Osteoblast (primary cell): ENCODE data around the gene CEBPB. TPM values are rescaled to one million over a fixed set of nuclear protein-coding genes. Genes with fewer than 3 reads are reported as not detected.
A peak's percentile ranks its signal among the peaks of the same experiment; 100 is the strongest.

Experiments used
- DNase-seq: peaks from one replicate; pipeline ENCODE4 v3.0.0; 2011; ENCODE audit warnings: low spot score, mixed read lengths; ENCODE audit not compliant: insufficient read length; ENCODE audit errors: missing footprints
- H2AFZ ChIP-seq: 2 replicates; pipeline ENCODE4 v1.6.0; 2011; ENCODE audit warnings: mild to moderate bottlenecking, low read length
- H3K27ac ChIP-seq: 2 replicates; pipeline ENCODE4 v1.5.1; 2011; ENCODE audit warnings: mild to moderate bottlenecking, low read depth, low read length, moderate library complexity
- H3K27me3 ChIP-seq: 2 replicates; pipeline ENCODE4 v1.6.0; 2012; ENCODE audit warnings: mild to moderate bottlenecking, control low read depth, inconsistent platforms, low read length, moderate library complexity; ENCODE audit not compliant: insufficient read depth
- H3K36me3 ChIP-seq: 2 replicates; pipeline ENCODE4 v1.5.1; 2011; ENCODE audit warnings: mild to moderate bottlenecking, low read length, control low read depth, moderate library complexity; ENCODE audit not compliant: insufficient read depth
- H3K4me1 ChIP-seq: 2 replicates; pipeline ENCODE4 v1.5.1; 2011; ENCODE audit warnings: mild to moderate bottlenecking, low read length, control low read depth, moderate library complexity; ENCODE audit not compliant: insufficient read depth
- H3K4me2 ChIP-seq: 2 replicates; pipeline ENCODE4 v1.6.0; 2011; ENCODE audit warnings: mild to moderate bottlenecking, low read length; ENCODE audit not compliant: insufficient read depth
- H3K4me3 ChIP-seq: fragments of 200-600 bp; sonication (generic); 3 replicates; pipeline ENCODE4 v1.5.1; 2012; ENCODE audit warnings: mild to moderate bottlenecking, low read length, inconsistent platforms; ENCODE audit not compliant: insufficient read depth
- H3K79me2 ChIP-seq: 2 replicates; pipeline ENCODE4 v1.6.0; 2012; ENCODE audit warnings: mild to moderate bottlenecking, low read length, control low read depth, inconsistent platforms; ENCODE audit not compliant: insufficient read depth
- H3K9me3 ChIP-seq: 2 replicates; pipeline ENCODE4 v1.5.1; 2011; ENCODE audit warnings: low read depth, low read length, control low read depth
- H4K20me1 ChIP-seq: 2 replicates; pipeline ENCODE4 v1.6.0; 2012; ENCODE audit warnings: mild to moderate bottlenecking, low read length, control low read depth; ENCODE audit not compliant: insufficient read depth
- total RNA-seq: library from RNA; depleted of rRNA; stranded (reverse); fragments of >200 nt; gene quantifications from 2 replicates; pipeline ENCODE4 v1.2.3, GENCODE V29; 2012
- TF ChIP-seq, protein P1 (sequence below): IDR thresholded peaks from 2 replicates; pipeline ENCODE4 v1.5.1; 2011; ENCODE audit warnings: mild to moderate bottlenecking, low read depth, low read length, moderate library complexity; ENCODE audit errors: extremely low read depth

The CEBPB gene
- total RNA-seq, 1 donor, result 79.3 TPM

DNA sequence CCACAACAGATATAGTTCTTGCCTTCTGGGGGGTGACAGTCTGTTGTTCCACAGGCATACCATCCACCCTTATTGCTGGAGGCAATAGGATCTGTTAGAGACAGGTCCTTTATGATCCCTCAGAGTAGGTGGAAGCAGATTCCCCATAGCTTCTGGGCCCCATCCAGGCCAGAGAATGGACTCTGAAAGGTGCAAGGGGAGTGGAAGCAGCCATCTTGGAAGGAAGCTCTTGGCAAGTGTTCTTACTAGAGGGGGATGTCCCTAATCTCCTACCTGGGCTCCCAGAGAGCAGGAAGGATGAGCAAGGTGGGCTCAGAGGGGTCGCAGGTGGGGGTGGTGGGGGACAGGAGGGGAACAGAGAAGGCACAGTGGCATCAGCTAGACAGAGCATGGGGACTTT lies 33.4 kb downstream of the CEBPB start:
- no peak overlapping the region for H3K4me2 ChIP-seq
- no peak overlapping the region for H2AFZ ChIP-seq
- no peaks in the 10 kb centered on the region for H4K20me1 ChIP-seq
- H3K27ac ChIP-seq, result peak overlapping the region; percentile 80
- H3K4me1 ChIP-seq, result peaks cover 43% of the 10 kb centered on the region
- H3K4me3 ChIP-seq, result no peak overlapping the region
- H3K36me3 ChIP-seq, result no peaks in the 10 kb centered on the region
- TF ChIP-seq, protein P1, sequence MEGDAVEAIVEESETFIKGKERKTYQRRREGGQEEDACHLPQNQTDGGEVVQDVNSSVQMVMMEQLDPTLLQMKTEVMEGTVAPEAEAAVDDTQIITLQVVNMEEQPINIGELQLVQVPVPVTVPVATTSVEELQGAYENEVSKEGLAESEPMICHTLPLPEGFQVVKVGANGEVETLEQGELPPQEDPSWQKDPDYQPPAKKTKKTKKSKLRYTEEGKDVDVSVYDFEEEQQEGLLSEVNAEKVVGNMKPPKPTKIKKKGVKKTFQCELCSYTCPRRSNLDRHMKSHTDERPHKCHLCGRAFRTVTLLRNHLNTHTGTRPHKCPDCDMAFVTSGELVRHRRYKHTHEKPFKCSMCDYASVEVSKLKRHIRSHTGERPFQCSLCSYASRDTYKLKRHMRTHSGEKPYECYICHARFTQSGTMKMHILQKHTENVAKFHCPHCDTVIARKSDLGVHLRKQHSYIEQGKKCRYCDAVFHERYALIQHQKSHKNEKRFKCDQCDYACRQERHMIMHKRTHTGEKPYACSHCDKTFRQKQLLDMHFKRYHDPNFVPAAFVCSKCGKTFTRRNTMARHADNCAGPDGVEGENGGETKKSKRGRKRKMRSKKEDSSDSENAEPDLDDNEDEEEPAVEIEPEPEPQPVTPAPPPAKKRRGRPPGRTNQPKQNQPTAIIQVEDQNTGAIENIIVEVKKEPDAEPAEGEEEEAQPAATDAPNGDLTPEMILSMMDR, result no peak
- H3K9me3 ChIP-seq, result peaks cover 3% of the 10 kb centered on the region
- H3K79me2 ChIP-seq, result no peaks in the 10 kb centered on the region
- peak; percentile 34 for DNase-seq
- H3K27me3 ChIP-seq, result no peaks in the 10 kb centered on the region

DNA sequence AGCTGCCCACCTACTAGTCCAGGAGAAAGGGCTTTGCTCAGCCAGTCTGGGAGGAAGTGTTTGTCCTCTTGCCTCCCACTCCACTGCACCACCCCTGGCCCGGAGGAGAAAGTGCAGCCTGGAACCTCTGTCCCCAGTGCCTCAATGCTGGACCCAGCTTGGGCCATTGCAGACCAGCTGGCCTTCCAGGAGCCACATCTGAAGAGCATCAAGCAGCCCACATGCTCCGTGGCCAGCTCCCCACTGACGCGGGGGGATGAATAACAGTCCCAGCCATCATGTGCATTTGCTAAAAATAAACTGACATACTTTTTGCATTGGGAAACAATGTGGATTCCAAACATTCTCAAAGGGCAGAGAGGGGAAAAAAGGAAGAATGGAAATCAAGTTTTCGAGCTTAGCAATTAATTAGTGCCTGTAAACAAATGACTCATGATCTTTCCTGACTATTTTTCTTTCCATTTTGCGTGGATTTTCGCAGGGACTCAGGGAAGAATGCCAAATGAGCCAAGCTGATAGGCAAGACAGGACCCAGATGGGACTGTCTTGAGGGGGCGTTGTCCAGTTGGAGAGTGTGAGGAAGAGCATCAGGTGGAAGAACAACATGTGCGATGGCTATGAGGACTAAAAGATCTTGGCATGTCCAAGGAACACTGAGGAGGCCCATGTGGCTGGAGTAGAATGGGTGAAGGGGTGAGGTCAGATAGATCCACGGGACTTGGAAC lies 34.1 kb downstream of the CEBPB start:
- TF ChIP-seq, protein P1, result peak; percentile 25
- Histone ChIP-seq H2AFZ (no peak overlapping the region), H3K79me2 (no peaks in the 10 kb centered on the region), H3K4me3 (peak overlapping the region; percentile 6), H4K20me1 (no peaks in the 10 kb centered on the region), H3K4me1 (peaks cover 40% of the 10 kb centered on the region), H3K4me2 (peak overlapping the region; percentile 37), H3K27ac (peak overlapping the region; percentile 80), H3K27me3 (no peaks in the 10 kb centered on the region), H3K36me3 (no peaks in the 10 kb centered on the region), H3K9me3 (peaks cover under 1% of the 10 kb centered on the region)
- DNase-seq, result peak; percentile 97

DNA sequence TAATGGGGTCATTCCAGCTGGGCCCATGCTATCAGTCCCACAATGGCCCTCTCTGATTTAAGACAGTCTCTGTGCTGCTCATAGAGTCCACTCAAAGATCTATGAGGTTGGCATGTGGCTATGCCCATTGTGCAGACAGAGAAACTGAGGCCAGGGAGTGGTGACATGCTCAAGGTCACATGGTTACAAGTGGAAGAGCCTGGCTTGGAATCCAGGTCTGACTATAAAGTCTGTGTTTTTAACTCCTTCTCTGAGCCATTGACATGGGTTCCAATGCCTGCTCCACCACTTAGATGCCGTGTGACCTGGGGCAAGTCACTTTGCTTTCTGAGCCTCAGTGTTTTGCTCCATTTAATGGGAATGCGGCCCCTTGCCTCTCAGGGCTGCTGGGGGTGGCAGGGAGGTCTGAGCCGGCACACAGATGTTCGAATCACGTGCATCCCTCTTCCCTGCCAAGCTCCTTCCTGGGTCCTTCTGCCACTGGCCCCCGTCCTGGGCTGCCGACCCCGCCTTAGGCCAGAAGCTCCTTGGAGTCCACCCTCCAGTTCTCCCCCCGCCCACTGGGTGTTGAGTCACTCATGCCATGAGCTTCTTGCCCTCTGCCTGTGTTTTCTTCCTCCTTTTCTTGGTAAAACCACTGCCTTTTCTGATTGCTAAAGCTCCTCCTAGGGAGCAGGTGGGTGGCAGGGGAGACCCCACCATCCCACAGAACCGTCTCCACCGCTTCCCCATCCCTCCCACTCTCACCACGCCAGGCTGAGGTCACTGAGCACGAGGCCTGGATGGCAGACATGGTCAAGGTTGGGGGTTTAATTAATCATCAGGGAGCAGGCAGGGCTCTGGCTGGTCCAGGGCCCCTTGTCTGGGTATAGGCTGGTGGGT lies 35.7 kb downstream of the CEBPB start:
- no peaks in the 10 kb centered on the region for H3K27me3 ChIP-seq
- no peaks in the 10 kb centered on the region for H3K36me3 ChIP-seq
- TF ChIP-seq, protein P1, result no peak
- peak overlapping the region; percentile 46 for H3K27ac ChIP-seq
- no peak overlapping the region for H3K4me2 ChIP-seq
- H3K4me1 ChIP-seq, result peaks cover 34% of the 10 kb centered on the region
- H2AFZ ChIP-seq, result peak overlapping the region; percentile 83
- DNase-seq, result peak; percentile 95
- no peaks in the 10 kb centered on the region for H3K9me3 ChIP-seq
- no peaks in the 10 kb centered on the region for H4K20me1 ChIP-seq
- no peaks in the 10 kb centered on the region for H3K79me2 ChIP-seq
- no peak overlapping the region for H3K4me3 ChIP-seq

DNA sequence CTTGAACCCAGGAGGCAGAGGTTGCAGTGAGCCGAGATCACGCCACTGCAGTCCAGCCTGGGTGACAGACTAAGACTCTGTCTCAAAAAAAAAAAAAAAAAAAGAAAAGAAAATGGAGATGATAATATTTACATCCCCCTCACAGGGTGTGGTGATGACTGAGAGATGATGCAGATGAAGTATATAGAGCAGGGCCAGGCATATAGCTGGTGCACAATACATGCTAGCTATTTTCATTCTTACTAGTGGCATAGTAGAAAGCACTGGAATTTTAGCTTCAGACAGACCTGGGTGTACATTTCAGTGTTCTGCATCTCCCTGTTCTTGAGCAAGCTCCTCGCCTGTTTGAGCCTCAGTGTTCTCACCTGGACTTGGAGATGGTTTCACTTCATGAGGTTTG lies 36.9 kb downstream of the CEBPB start:
- Histone ChIP-seq H3K27ac (no peak overlapping the region), H2AFZ (no peak overlapping the region), H3K4me2 (no peak overlapping the region), H4K20me1 (no peaks in the 10 kb centered on the region), H3K79me2 (no peaks in the 10 kb centered on the region), H3K27me3 (no peaks in the 10 kb centered on the region), H3K9me3 (no peaks in the 10 kb centered on the region), H3K4me3 (no peak overlapping the region), H3K4me1 (peaks cover 27% of the 10 kb centered on the region), H3K36me3 (no peaks in the 10 kb centered on the region)
- peak; percentile 68 for DNase-seq
- TF ChIP-seq, protein P1, result no peak
